ENCODE measurements around the gene ZNF678.
"Not testable (repeated sequence)": the region's sequence is repeated elsewhere in the genome, so short reads cannot be mapped to it uniquely, and the experiment has no call there.

ZNF678 gene

GRCh38 chr1:227563324-227564201 is at the start of gene ZNF678:
Gene ZNF678, plus strand, starts transcription at chr1:227563556. Its CDS starts 87,436 bp downstream, at chr1:227650992.
- peak; percentile 91 for DNase-seq

GRCh38 chr1:227518876-227519275 is 44.5 kb upstream of the ZNF678 start:
- DNase-seq = no peak

GRCh38 chr1:227521782-227522181 is 41.6 kb upstream of the ZNF678 start:
- DNase-seq = no peak

GRCh38 chr1:227526524-227526923 is 36.8 kb upstream of the ZNF678 start:
- DNase-seq = no peak

GRCh38 chr1:227532019-227532619 is 31.2 kb upstream of the ZNF678 start:
- DNase-seq = no peak

GRCh38 chr1:227540170-227541098 is 22.9 kb upstream of the ZNF678 start:
- no peak for DNase-seq

GRCh38 chr1:227541129-227541528 is 22.2 kb upstream of the ZNF678 start:
- DNase-seq = no peak

- DNase-seq = no peak
Measured at GRCh38 chr1:227541796-227542152, 21.6 kb upstream of the ZNF678 start.

- DNase-seq = peak; percentile 96
Measured at GRCh38 chr1:227542153-227543120, 20.9 kb upstream of the ZNF678 start.

- no peak for DNase-seq
Measured at GRCh38 chr1:227543283-227544066, 19.9 kb upstream of the ZNF678 start.

- DNase-seq = no peak
Measured at GRCh38 chr1:227544067-227545050, 19.0 kb upstream of the ZNF678 start.

GRCh38 chr1:227545361-227545760 is 18.0 kb upstream of the ZNF678 start:
- no peak for DNase-seq

- no peak for DNase-seq
Measured at GRCh38 chr1:227546059-227546458, 17.3 kb upstream of the ZNF678 start.

GRCh38 chr1:227546598-227547309 is 16.6 kb upstream of the ZNF678 start:
- no peak for DNase-seq

- no peak for DNase-seq
Measured at GRCh38 chr1:227547310-227548118, 15.8 kb upstream of the ZNF678 start.

- DNase-seq = no peak
Measured at GRCh38 chr1:227548119-227548397, 15.3 kb upstream of the ZNF678 start.

- DNase-seq = no peak
Measured at GRCh38 chr1:227548448-227548847, 14.9 kb upstream of the ZNF678 start.

- no peak for DNase-seq
Measured at GRCh38 chr1:227549892-227550291, 13.5 kb upstream of the ZNF678 start.

GRCh38 chr1:227551881-227552280 is 11.5 kb upstream of the ZNF678 start:
- DNase-seq = not testable (repeated sequence)

Measured in activated CD8-positive, alpha-beta memory T cell treated with anti-CD3 and anti-CD28 coated beads, Interleukin-2, amount 50 U/mL, for 48 hours (primary cell).